Transverse colon (tissue), 4 donors: Measurements from ENCODE around the gene XCL1. TPM values are rescaled to one million over a fixed set of nuclear protein-coding genes. Genes with fewer than 3 reads are reported as not detected.

Experiments used
- DNase-seq: peaks from one replicate; pipeline ENCODE4 v3.0.0-alpha.2; 2019
- H3K27ac ChIP-seq, 4 donors: fragments of 200-600 bp; sonication (generic); 2 replicates each; pipeline ENCODE4 v1.5.1; 2016 to 2018; ENCODE audit warnings: inconsistent platforms in 4 of 4
- H3K27me3 ChIP-seq: fragments of 200-600 bp; sonication (generic); 2 replicates; pipeline ENCODE4 v1.5.1; 2017; ENCODE audit warnings: inconsistent platforms
- H3K36me3 ChIP-seq, 4 donors: fragments of 200-600 bp; sonication (generic); 2 replicates each; pipeline ENCODE4 v1.5.1; 2017 to 2019; ENCODE audit warnings: inconsistent platforms in 4 of 4
- H3K4me1 ChIP-seq, 4 donors: fragments of 200-600 bp; sonication (generic); 2 replicates each; pipeline ENCODE4 v1.5.1; 2017 to 2020; ENCODE audit warnings: inconsistent platforms in 4 of 4
- H3K4me3 ChIP-seq, 4 donors: fragments of 200-600 bp; sonication (generic); 1 replicate in 1 of 4; 2 replicates in 3 of 4; pipeline versions ENCODE4 v1.5.1 to v1.6.1; 2017 to 2019; ENCODE audit warnings: inconsistent platforms in 4 of 4
- H3K9me3 ChIP-seq, 2 donors: fragments of 200-600 bp; sonication (generic); 2 replicates each; pipeline ENCODE4 v1.5.1; 2017 to 2019; ENCODE audit warnings: inconsistent platforms in 2 of 2
- CTCF ChIP-seq, 5 experiments: fragments of 200-600 bp in 3 of 5; fragments of 450-650 bp in 2 of 5; sonication (generic) in 3 of 5; IDR thresholded peaks; 1 replicate in 2 of 5; 2 replicates in 3 of 5; pipeline ENCODE4 v1.5.1; 2016 to 2017; ENCODE audit warnings: antibody characterized with exemption in 5 of 5, inconsistent platforms in 3 of 5, mild to moderate bottlenecking in 2 of 5, moderate library complexity in 1 of 5
- EP300 ChIP-seq: sonication (generic); formaldehyde crosslinking; IDR thresholded peaks from one replicate; pipeline ENCODE4 v1.6.1; 2017; ENCODE audit warnings: antibody characterized with exemption, low read depth
- POLR2A ChIP-seq: fragments of 450-650 bp; IDR thresholded peaks from one replicate; pipeline ENCODE4 v1.6.1; 2016; ENCODE audit warnings: antibody characterized with exemption, mild to moderate bottlenecking, moderate library complexity
- POLR2AphosphoS5 ChIP-seq, 3 donors: sonication (generic); formaldehyde crosslinking; IDR thresholded peaks; one replicate each; pipeline ENCODE4 v1.6.1; 2016; ENCODE audit warnings: antibody characterized with exemption in 3 of 3
- WGBS, 2 donors: methylation state at CpG; one replicate each; pipeline ENCODE4 v1.1.5; 2018; ENCODE audit warnings: low coverage in 1 of 2; 5-methylcytosine and 5-hydroxymethylcytosine counted together
- in situ Hi-C, 4 donors: fragments of 200-750 bp; cut with MboI; loops; one replicate each; pipeline versions ENCODE4 v1.15.0 to v1.15.1; 2017; ENCODE audit warnings: low sequenced_read_pairs in 3 of 4, low pct_ligation_motif_present in 1 of 4, low pct_unique_long_range_greater_than_20kb in 1 of 4
- intact Hi-C: fragments of 100-400 bp; cut with DNase I; formaldehyde crosslinking; loops from one replicate; pipeline ENCODE4 v1.15.1; 2023; ENCODE audit warnings: low total_unique reads
- total RNA-seq, 4 donors: library from RNA; depleted of rRNA; stranded (reverse); fragments of >200 nt; gene quantifications; one replicate each; pipeline ENCODE4 v1.1.0, GENCODE V29; 2016

XCL1 gene
- total RNA-seq, 4 donors from 2014 or later: 0.32 TPM; not detected in 3

GRCh38 chr1:168603501-168604110, 27.2 kb downstream of the XCL1 start:
- Histone ChIP-seq H3K27ac (no peak overlapping the region), H3K4me1 (peaks cover 0 to 11% (median 1%) of the 10 kb centered on the region in 4 donors), H3K9me3 (no peaks in the 10 kb centered on the region), H3K27me3 (no peaks in the 10 kb centered on the region), H3K4me3 (no peak overlapping the region), H3K36me3 (no peaks in the 10 kb centered on the region)
- in situ Hi-C loops: loop anchor here (5.0 to 25.0 kb wide), 5 partner anchors 509 to 959 kb away; partner anchors contain the start of gene ATP1B1 (in 1 of the 4)
- intact Hi-C loops: loop anchor here (5.0 kb wide), 1 partner anchor 744 kb away; no protein-coding TSS in a partner anchor
- TF ChIP-seq POLR2A (no peak), CTCF (IDR thresholded peaks at IDR 0.05) (peak; percentile 77 to 83 (median 81))
- 30 to 62% methylated on average over 2 to 4 of the region's 4 CpGs for WGBS, 2 donors
- DNase-seq: peak; percentile 82

GRCh38 chr1:168605443-168605842, 29.0 kb downstream of the XCL1 start:
- in situ Hi-C loops: loop anchor here in 3 of 4 donors (10.0 to 25.0 kb wide), 4 partner anchors 507 to 957 kb away; partner anchors contain the start of gene ATP1B1 (in 1 of the 3)
- DNase-seq: no peak
- H3K4me3 ChIP-seq: no peak overlapping the region

GRCh38 chr1:168606096-168606495, 29.7 kb downstream of the XCL1 start:
- in situ Hi-C loops (loop anchor here in 3 of 4 donors (10.0 to 25.0 kb wide), 4 partner anchors 506 to 956 kb away; partner anchors contain the start of gene ATP1B1 (in 1 of the 3)), intact Hi-C loops (no loop called here)
- H3K27ac ChIP-seq: no peak overlapping the region
- peaks cover 0 to 11% (median 1%) of the 10 kb centered on the region in 4 donors for H3K4me1 ChIP-seq
- H3K27me3 ChIP-seq: no peaks in the 10 kb centered on the region
- H3K36me3 ChIP-seq: no peaks in the 10 kb centered on the region
- H3K4me3 ChIP-seq: no peak overlapping the region
- TF ChIP-seq POLR2A (no peak), POLR2AphosphoS5 (IDR thresholded peaks at IDR 0.05) (no peak), EP300 (no peak), CTCF (IDR thresholded peaks at IDR 0.05) (no peak)
- no peak for DNase-seq
- no peaks in the 10 kb centered on the region for H3K9me3 ChIP-seq

More at GRCh38 chr1:168605443-168605842, 29.0 kb downstream of the XCL1 start:
- no peak overlapping the region for H3K27ac ChIP-seq
- peaks cover 0 to 11% (median 1%) of the 10 kb centered on the region in 4 donors for H3K4me1 ChIP-seq
- intact Hi-C loops: no loop called here
- TF ChIP-seq EP300: no peak
- TF ChIP-seq POLR2A: no peak
- no peak for TF ChIP-seq POLR2AphosphoS5 (IDR thresholded peaks at IDR 0.05)
- TF ChIP-seq CTCF (IDR thresholded peaks at IDR 0.05): no peak
- H3K36me3 ChIP-seq: no peaks in the 10 kb centered on the region
- H3K9me3 ChIP-seq: no peaks in the 10 kb centered on the region
- H3K27me3 ChIP-seq: no peaks in the 10 kb centered on the region

GRCh38 chr1:168607872-168608428, 31.5 kb downstream of the XCL1 start:
- Histone ChIP-seq H3K27me3 (no peaks in the 10 kb centered on the region), H3K4me3 (no peak overlapping the region), H3K27ac (no peak overlapping the region), H3K4me1 (peaks cover 0 to 12% (median 1%) of the 10 kb centered on the region in 4 donors), H3K36me3 (no peaks in the 10 kb centered on the region), H3K9me3 (no peaks in the 10 kb centered on the region)
- no peak for TF ChIP-seq EP300
- TF ChIP-seq CTCF (IDR thresholded peaks at IDR 0.05): no peak
- TF ChIP-seq POLR2AphosphoS5 (IDR thresholded peaks at IDR 0.05): no peak
- no peak for TF ChIP-seq POLR2A
- intact Hi-C loops: no loop called here
- no peak for DNase-seq
- in situ Hi-C loops: loop anchor here in 3 of 4 donors (10.0 to 25.0 kb wide), 4 partner anchors 504 to 954 kb away; partner anchors contain the start of gene ATP1B1 (in 1 of the 3)
- WGBS, 2 donors: 63 to 88% methylated on average over 1 to 3 of the region's 3 CpGs
